Endothelial cell of umbilical vein (primary cell): ENCODE data around the gene CCDC57. TPM values are rescaled to one million over a fixed set of nuclear protein-coding genes. Genes with fewer than 3 reads are reported as not detected.

Experiments used
- BruUV-seq: library from RNA; stranded (reverse); fragments of 400-500 nt; replicated peaks from 2 replicates; lab custom pipeline; 2021; lab: Mats Ljungman, UMichigan
- CTCF ChIA-PET: fragments of 300-600, 350-600 bp; sonication (Branson Sonifier 250); formaldehyde crosslinking; loops from one replicate; lab custom pipeline; 2021; ENCODE audit warnings: antibody characterized with exemption, inconsistent platforms; lab: Charles Lee
- POLR2A ChIA-PET: fragments of 300-600, 350-600 bp; sonication (Branson Sonifier 250); formaldehyde crosslinking; loops from one replicate; lab custom pipeline; 2021; ENCODE audit warnings: antibody characterized with exemption, inconsistent platforms; lab: Charles Lee
- DNase-seq: peaks from one replicate; pipeline ENCODE4 v3.0.0-alpha.2; 2011; ENCODE audit warnings: low read depth, low spot score
- FAIRE-seq: peaks from 2 replicates; lab custom pipeline; 2011; peaks lifted over from hg19 to GRCh38; lab: Jason Lieb, UNC
- H2AFZ ChIP-seq: 2 replicates; pipeline ENCODE4 v1.6.0; 2012; ENCODE audit warnings: low read depth, low read length, control low read depth, inconsistent platforms
- H3K27ac ChIP-seq: 2 replicates; pipeline ENCODE4 v1.5.1; 2011; ENCODE audit warnings: low read depth, mild to moderate bottlenecking, control low read depth, low read length, moderate library complexity; ENCODE audit not compliant: insufficient read depth
- H3K27me3 ChIP-seq, 2 experiments: 2 replicates each; pipeline versions ENCODE4 v1.6.0 to v1.6.1; 2011; ENCODE audit warnings: low read length in 2 of 2, mixed read lengths in 1 of 2; ENCODE audit not compliant: control insufficient read depth in 2 of 2, insufficient read depth in 2 of 2
- H3K36me3 ChIP-seq, 2 experiments: 2 replicates in 1 of 2; 3 replicates in 1 of 2; pipeline ENCODE4 v1.5.1; 2011; ENCODE audit warnings: low read length in 2 of 2, mild to moderate bottlenecking in 1 of 2, moderate library complexity in 1 of 2; ENCODE audit not compliant: control insufficient read depth in 2 of 2, insufficient read depth in 2 of 2; ENCODE audit errors: extremely low read depth in 1 of 2
- H3K4me1 ChIP-seq: 3 replicates; pipeline ENCODE4 v1.5.1; 2011; ENCODE audit warnings: mild to moderate bottlenecking, low read length; ENCODE audit not compliant: control insufficient read depth, insufficient read depth; ENCODE audit errors: extremely low read depth
- H3K4me2 ChIP-seq: 2 replicates; pipeline ENCODE4 v1.6.1; 2011; ENCODE audit warnings: low read length, control low read depth, mixed read lengths; ENCODE audit not compliant: insufficient read depth
- H3K4me3 ChIP-seq, 3 experiments: fragments of 200-600 bp in 1 of 3; sonication (generic), shearing (Covaris generic) in 1 of 3; replicated peaks in 1 of 3; 2 replicates each; pipeline ENCODE4 v1.5.1; 2011 to 2016; ENCODE audit warnings: control low read depth in 3 of 3, low read length in 3 of 3, mild to moderate bottlenecking in 2 of 3, inconsistent platforms in 1 of 3, low read depth in 1 of 3, moderate library complexity in 1 of 3; ENCODE audit not compliant: insufficient read depth in 1 of 3
- H3K79me2 ChIP-seq: 2 replicates; pipeline ENCODE4 v1.6.0; 2012; ENCODE audit warnings: low read length, inconsistent platforms; ENCODE audit not compliant: control insufficient read depth, insufficient read depth
- H3K9ac ChIP-seq: replicated peaks from 2 replicates; pipeline ENCODE3; 2011; ENCODE audit warnings: low read length, control low read depth; ENCODE audit not compliant: insufficient read depth; ENCODE audit errors: extremely low read depth
- H3K9me1 ChIP-seq: replicated peaks from 3 replicates; pipeline ENCODE4 v1.6.0; 2011; ENCODE audit warnings: mild to moderate bottlenecking, low read length; ENCODE audit not compliant: control insufficient read depth, insufficient read depth; ENCODE audit errors: extremely low read depth
- H3K9me3 ChIP-seq: replicated peaks from 2 replicates; pipeline ENCODE4 v1.5.1; 2012; ENCODE audit warnings: low read length, inconsistent platforms; ENCODE audit not compliant: control insufficient read depth, insufficient read depth
- H4K20me1 ChIP-seq: replicated peaks from 2 replicates; pipeline ENCODE3; 2011; ENCODE audit warnings: mild to moderate bottlenecking, low read length; ENCODE audit not compliant: control insufficient read depth, insufficient read depth; ENCODE audit errors: extremely low read depth
- EZH2 ChIP-seq: IDR thresholded peaks from 2 replicates; pipeline ENCODE4 v1.6.1; 2012; ENCODE audit warnings: borderline replicate concordance, low read depth, mild to moderate bottlenecking, moderate library complexity, low read length, inconsistent platforms; ENCODE audit not compliant: severe bottlenecking
- JUN ChIP-seq: IDR thresholded peaks from 2 replicates; pipeline ENCODE4 v1.6.1; 2011; ENCODE audit warnings: borderline replicate concordance, low read depth; ENCODE audit not compliant: insufficient read length, insufficient read depth
- MYC ChIP-seq: IDR thresholded peaks from one replicate; pipeline ENCODE4 v1.6.1; 2011; ENCODE audit warnings: mild to moderate bottlenecking, low read depth, low read length
- POLR2A ChIP-seq: IDR thresholded peaks from 2 replicates; pipeline ENCODE4 v1.6.1; 2012; ENCODE audit warnings: low read depth, mild to moderate bottlenecking, control low read depth, low read length
- dilution Hi-C: fragments of 300-500 bp; cut with MboI; formaldehyde crosslinking; loops from one replicate; pipeline ENCODE4 v1.15.0; 2019; ENCODE audit warnings: low sequenced_read_pairs; ENCODE audit not compliant: extremely low pct_ligation_motif_present
- intact Hi-C: fragments of 100-400 bp; cut with micrococcal nuclease; formaldehyde crosslinking; loops from one replicate; pipeline ENCODE4 v1.10.0; 2022
- polyA plus RNA-seq, 4 experiments: library from polyadenylated mRNA; depleted of rRNA in 3 of 4; stranded (reverse) in 3 of 4; unstranded in 1 of 4; fragments of >200 nt; gene quantifications; 2 replicates each; pipeline versions ENCODE4 v1.2.1 to v1.2.3, GENCODE V29; 2011 to 2012; ENCODE audit warnings: missing spikeins in 1 of 4
- total RNA-seq: library from RNA; stranded (reverse); gene quantifications from 2 replicates; pipeline ENCODE4 v1.2.3, GENCODE V29; 2021
- TF ChIP-seq, protein P1 (sequence below): IDR thresholded peaks from 2 replicates; pipeline ENCODE4 v1.6.1; 2011; ENCODE audit not compliant: insufficient read depth, insufficient read length

CCDC57 gene
- total and polyA plus RNA-seq, 2 donors (not counting 3 experiments of a cell fraction or from before 2014, with no cell fraction given): 18.6 to 31.6 TPM

DNA sequence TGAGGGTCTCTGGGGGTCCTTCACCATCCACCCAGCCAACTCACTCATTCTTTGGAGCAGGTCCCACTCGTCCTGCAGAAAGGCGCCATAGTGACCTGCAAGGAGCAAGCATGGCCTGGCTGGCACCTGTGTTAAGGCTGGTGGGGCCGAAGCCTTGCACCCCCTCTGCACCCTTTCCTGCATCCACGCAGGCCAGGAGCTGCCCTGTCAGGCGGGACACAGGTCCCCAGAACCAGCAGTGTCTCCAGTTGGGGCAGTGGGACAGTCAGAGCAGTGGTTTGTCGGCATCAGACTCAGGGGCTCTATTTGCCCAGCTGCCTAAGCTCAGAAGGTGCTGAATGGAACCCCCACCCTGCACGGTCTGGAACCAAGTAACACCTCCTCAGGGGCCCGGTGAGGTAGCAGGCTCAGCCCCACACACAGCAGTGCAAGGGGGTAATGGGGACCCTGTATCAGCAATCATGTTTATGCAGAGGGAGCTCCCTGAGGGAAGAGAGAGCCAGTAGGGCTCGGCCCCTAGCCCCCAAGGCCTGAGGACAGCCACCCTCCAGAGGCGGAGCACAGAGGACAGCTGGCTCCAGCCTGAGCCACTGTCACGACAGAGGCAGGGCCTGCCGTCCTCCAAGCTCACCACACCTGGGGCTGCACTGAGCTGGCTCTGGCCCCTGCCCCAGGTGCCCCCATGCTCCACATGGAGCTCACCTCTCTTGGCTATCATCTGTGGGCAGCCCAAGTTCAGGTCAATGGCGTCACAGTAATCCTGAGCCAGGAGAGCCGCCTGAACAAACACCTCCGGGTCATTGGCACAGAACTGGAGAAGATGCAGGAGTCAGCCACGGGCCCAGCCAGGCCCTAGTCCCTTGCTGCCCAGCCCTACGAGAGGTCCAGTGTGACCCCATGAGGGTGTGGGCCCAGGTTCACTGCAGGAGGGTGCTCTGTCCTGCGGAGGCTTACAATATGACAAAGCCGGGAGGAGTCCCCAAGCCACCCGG, 148.9 kb downstream of the CCDC57 start:
- Histone ChIP-seq H3K36me3 (peaks cover 0 to 23% of the 10 kb centered on the region in 2 experiments), H3K4me1 (peaks cover 15% of the 10 kb centered on the region), H3K9me1 (no peaks in the 10 kb centered on the region), H3K4me2 (peak overlapping the region; percentile 78), H2AFZ (no peak overlapping the region), H3K4me3 (no peak overlapping the region), H3K9me3 (no peaks in the 10 kb centered on the region), H4K20me1 (no peaks in the 10 kb centered on the region), H3K27me3 (no peaks in the 10 kb centered on the region), H3K79me2 (peaks cover 14% of the 10 kb centered on the region), H3K27ac (no peak overlapping the region), H3K9ac (no peak overlapping the region)
- no peak for TF ChIP-seq MYC
- no peak for TF ChIP-seq POLR2A
- DNase-seq: no peak
- intact Hi-C loops: no loop called here
- ChIA-PET CTCF (interaction anchor here (0.6 to 1.2 kb wide), 4 partner anchors 8 to 104 kb away, joined by 3 to 4 read pairs (median 4); no protein-coding TSS in a partner anchor), POLR2A (no interaction called here)
- FAIRE-seq: no peak
- dilution Hi-C loops: no loop called here
- BruUV-seq: no TSS peak

DNA sequence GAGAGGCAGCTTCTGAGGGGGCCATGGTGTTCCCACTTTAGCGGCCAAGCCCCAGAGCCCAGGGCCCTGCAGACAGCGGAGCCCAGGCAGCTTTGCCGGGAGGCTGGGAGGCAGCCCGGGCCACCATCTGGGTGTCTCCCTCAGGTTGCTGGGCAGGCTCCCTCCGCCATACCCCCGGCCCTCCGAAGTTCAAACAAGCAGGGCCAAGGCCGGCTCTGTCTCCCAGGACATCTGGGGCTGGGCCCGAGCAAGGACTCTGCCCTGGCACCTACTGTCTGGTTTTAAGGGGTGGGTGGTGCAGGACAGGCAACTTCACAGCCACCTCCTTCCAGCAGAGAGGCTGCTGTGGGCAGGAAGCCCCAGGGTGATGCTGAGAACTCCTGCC, 149.7 kb downstream of the CCDC57 start:
- no peaks in the 10 kb centered on the region for H3K9me3 ChIP-seq
- H3K4me2 ChIP-seq: no peak overlapping the region
- H3K27me3 ChIP-seq: no peaks in the 10 kb centered on the region
- peaks cover 15% of the 10 kb centered on the region for H3K4me1 ChIP-seq
- no peaks in the 10 kb centered on the region for H4K20me1 ChIP-seq
- no peak overlapping the region for H3K27ac ChIP-seq
- POLR2A ChIA-PET: no interaction called here
- no peaks in the 10 kb centered on the region for H3K9me1 ChIP-seq
- no peak overlapping the region for H3K9ac ChIP-seq
- peaks cover 0 to 28% of the 10 kb centered on the region in 2 experiments for H3K36me3 ChIP-seq
- intact Hi-C loops (no loop called here), dilution Hi-C loops (no loop called here)
- no TSS peak for BruUV-seq
- TF ChIP-seq MYC (no peak), EZH2 (no peak), JUN (no peak), POLR2A (no peak)
- TF ChIP-seq, protein P1, sequence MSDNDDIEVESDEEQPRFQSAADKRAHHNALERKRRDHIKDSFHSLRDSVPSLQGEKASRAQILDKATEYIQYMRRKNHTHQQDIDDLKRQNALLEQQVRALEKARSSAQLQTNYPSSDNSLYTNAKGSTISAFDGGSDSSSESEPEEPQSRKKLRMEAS: no peak
- no peak overlapping the region for H2AFZ ChIP-seq
- no peak overlapping the region for H3K4me3 ChIP-seq
- peaks cover 14% of the 10 kb centered on the region for H3K79me2 ChIP-seq
- DNase-seq (no peak), FAIRE-seq (no peak)
- CTCF ChIA-PET: interaction anchor here (1.0 to 1.2 kb wide), 2 partner anchors 32 to 104 kb away, joined by 3 read pairs; no protein-coding TSS in a partner anchor
